Measurements from ENCODE around the gene ZNF100. TPM values are rescaled to one million over a fixed set of nuclear protein-coding genes. Genes with fewer than 3 reads are reported as not detected.

Gene ZNF100
- polyA plus RNA-seq, 3 donors, result 2.1 to 10.8 (median 8.6) TPM

DNA sequence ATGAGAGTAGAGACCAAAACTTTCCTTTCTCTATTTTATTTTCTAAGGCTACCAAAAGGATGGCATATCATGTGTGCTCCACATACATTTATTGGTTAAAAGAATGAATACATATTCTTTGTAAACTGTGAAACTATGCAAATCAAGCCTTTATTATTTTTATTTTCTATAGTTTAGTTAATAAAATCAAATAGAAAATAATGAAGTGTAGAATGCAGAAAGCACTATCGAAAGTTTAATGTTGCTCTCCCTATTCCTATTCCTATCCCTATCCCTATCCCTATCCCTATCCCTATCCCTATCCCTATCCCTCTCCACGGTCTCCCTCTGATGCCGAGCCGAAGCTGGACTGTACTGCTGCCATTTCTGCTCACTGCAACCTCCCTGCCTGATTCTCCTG, 60.3 kb downstream of the ZNF100 start:
- Mint-ChIP-seq H3K4me3 (no peak overlapping the region), H3K4me1 (no peaks in the 10 kb centered on the region), H3K27me3 (ENCODE audit: low read depth in 3 of 3) (peaks cover 0 to 1% (median 0%) of the 10 kb centered on the region in 3 donors), H3K9me3 (peaks cover 24 to 55% (median 35%) of the 10 kb centered on the region in 7 donors), H3K36me3 (no peaks in the 10 kb centered on the region), H3K27ac (no peak overlapping the region)
- Histone ChIP-seq H3K9me3 (replicated peaks in 1 of 2; ENCODE audit: control insufficient read depth in 1 of 2, insufficient read depth in 1 of 2, low read length in 2 of 2) (peaks cover 20 to 38% of the 10 kb centered on the region in 2 donors), H3K9ac (ENCODE audit: insufficient read depth, low read length, poor library complexity, severe bottlenecking) (no peak overlapping the region), H3K4me3 (replicated peaks in 1 of 3; ENCODE audit: low read depth in 2 of 3, low read length in 3 of 3) (no peak overlapping the region), H3K27me3 (ENCODE audit: control insufficient read depth in 2 of 2, insufficient read depth in 2 of 2, low read length in 2 of 2) (no peaks in the 10 kb centered on the region), H3K4me1 (ENCODE audit: control insufficient read depth in 1 of 2, insufficient read depth in 2 of 2, low read length in 2 of 2) (no peaks in the 10 kb centered on the region), H2AFZ (ENCODE audit: insufficient read depth, low read depth, low read length, poor library complexity, severe bottlenecking) (no peak overlapping the region), H3K27ac (ENCODE audit: low read depth in 1 of 2, low read length in 2 of 2) (no peak overlapping the region), H3K36me3 (replicated peaks in 1 of 2; ENCODE audit: control insufficient read depth in 1 of 2, insufficient read depth in 2 of 2, low read length in 2 of 2) (no peaks in the 10 kb centered on the region), H3K4me2 (replicated peaks; ENCODE audit: extremely low read depth, low read length, poor library complexity, severe bottlenecking) (no peak overlapping the region), H3K79me2 (ENCODE audit: insufficient read depth, low read length) (no peaks in the 10 kb centered on the region), H4K20me1 (ENCODE audit: insufficient read depth, low read length) (no peaks in the 10 kb centered on the region)
- 90% methylated on average over 3 of the region's 4 CpGs for WGBS (ENCODE audit: insufficient coverage)
- intact Hi-C loops (cut with micrococcal nuclease), result no loop called here
- TF ChIP-seq CTCF (IDR thresholded peaks at IDR 0.05), result no peak
- DNase-seq, result no peak

DNA sequence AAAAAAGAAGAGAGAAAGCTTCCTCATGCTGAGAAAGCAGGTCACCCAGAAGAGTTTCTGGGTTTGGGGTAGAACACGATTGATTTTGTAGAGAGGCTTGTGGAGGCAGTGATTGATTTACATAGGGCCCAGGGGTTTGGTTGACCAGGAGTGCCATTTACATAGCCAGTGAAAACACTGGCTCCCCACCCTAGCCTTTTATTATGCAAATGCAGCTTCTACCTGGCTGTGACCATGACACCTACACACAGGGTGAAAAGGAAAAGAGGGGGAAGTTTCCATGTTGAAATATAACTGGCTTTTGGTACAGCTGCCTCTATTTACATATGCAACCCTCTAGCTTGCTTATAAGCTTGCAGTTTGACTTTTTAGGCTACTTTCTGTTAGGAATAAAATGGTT, 62.0 kb downstream of the ZNF100 start:
- Histone ChIP-seq H4K20me1 (ENCODE audit: insufficient read depth, low read length) (no peaks in the 10 kb centered on the region), H3K27me3 (ENCODE audit: control insufficient read depth in 2 of 2, insufficient read depth in 2 of 2, low read length in 2 of 2) (no peaks in the 10 kb centered on the region), H2AFZ (ENCODE audit: insufficient read depth, low read depth, low read length, poor library complexity, severe bottlenecking) (no peak overlapping the region), H3K79me2 (ENCODE audit: insufficient read depth, low read length) (no peaks in the 10 kb centered on the region), H3K9me3 (replicated peaks in 1 of 2; ENCODE audit: control insufficient read depth in 1 of 2, insufficient read depth in 1 of 2, low read length in 2 of 2) (peaks cover 20 to 35% of the 10 kb centered on the region in 2 donors), H3K4me1 (ENCODE audit: control insufficient read depth in 1 of 2, insufficient read depth in 2 of 2, low read length in 2 of 2) (no peaks in the 10 kb centered on the region), H3K27ac (ENCODE audit: low read depth in 1 of 2, low read length in 2 of 2) (no peak overlapping the region), H3K4me3 (replicated peaks in 1 of 3; ENCODE audit: low read depth in 2 of 3, low read length in 3 of 3) (no peak overlapping the region), H3K4me2 (replicated peaks; ENCODE audit: extremely low read depth, low read length, poor library complexity, severe bottlenecking) (no peak overlapping the region), H3K9ac (ENCODE audit: insufficient read depth, low read length, poor library complexity, severe bottlenecking) (no peak overlapping the region), H3K36me3 (replicated peaks in 1 of 2; ENCODE audit: control insufficient read depth in 1 of 2, insufficient read depth in 2 of 2, low read length in 2 of 2) (no peaks in the 10 kb centered on the region)
- no peak overlapping the region for H3K27ac Mint-ChIP-seq
- intact Hi-C loops (cut with micrococcal nuclease), result no loop called here
- no peaks in the 10 kb centered on the region for H3K4me1 Mint-ChIP-seq
- no peaks in the 10 kb centered on the region for H3K36me3 Mint-ChIP-seq
- no peak for TF ChIP-seq CTCF (IDR thresholded peaks at IDR 0.05)
- no peak for DNase-seq
- H3K9me3 Mint-ChIP-seq, result peaks cover 24 to 52% (median 35%) of the 10 kb centered on the region in 7 donors
- H3K27me3 Mint-ChIP-seq (ENCODE audit: low read depth in 3 of 3), result peaks cover 0 to 1% (median 0%) of the 10 kb centered on the region in 3 donors
- no peak overlapping the region for H3K4me3 Mint-ChIP-seq
- no CpG with 5 or more reads among the region's 1 CpG for WGBS (ENCODE audit: insufficient coverage)
